Thoracic aorta (tissue), 2 donors: ENCODE measurements around the gene CAMK1D. TPM values are rescaled to one million over a fixed set of nuclear protein-coding genes. Genes with fewer than 3 reads are reported as not detected.

Experiments
- ATAC-seq: fragments of 150-250 bp; one replicate; pipeline ENCODE4 v1.8.0; 2017; ENCODE audit warnings: low read depth; ENCODE audit not compliant: insufficient number of reproducible peaks, low FRiP score
- DNase-seq: peaks from one replicate; pipeline ENCODE4 v3.0.0-alpha.2; 2020; ENCODE audit warnings: low spot score
- H3K27ac ChIP-seq, 2 donors: fragments of 200-600 bp; sonication (generic); 1 replicate in 1 of 2; 2 replicates in 1 of 2; pipeline ENCODE4 v1.5.1; 2016; ENCODE audit warnings: mild to moderate bottlenecking in 2 of 2, moderate library complexity in 2 of 2
- H3K27me3 ChIP-seq: fragments of 200-600 bp; sonication (generic); replicated peaks from 2 replicates; pipeline ENCODE4 v1.6.0; 2016; ENCODE audit warnings: mild to moderate bottlenecking; ENCODE audit not compliant: insufficient read depth
- H3K36me3 ChIP-seq: fragments of 200-600 bp; sonication (generic); one replicate; pipeline ENCODE4 v1.5.1; 2016
- H3K4me1 ChIP-seq, 2 donors: fragments of 200-600 bp; sonication (generic); 1 replicate in 1 of 2; 2 replicates in 1 of 2; pipeline versions ENCODE4 v1.5.1 to v1.6.0; 2016; ENCODE audit warnings: low read depth in 2 of 2, mild to moderate bottlenecking in 1 of 2; ENCODE audit not compliant: control insufficient read depth in 1 of 2
- H3K4me3 ChIP-seq: fragments of 200-600 bp; sonication (generic); 2 replicates; pipeline ENCODE4 v1.5.1; 2016; ENCODE audit warnings: mild to moderate bottlenecking
- H3K9me3 ChIP-seq: fragments of 200-600 bp; sonication (generic); 2 replicates; pipeline ENCODE4 v1.5.1; 2016
- total RNA-seq, 2 donors: library from RNA; depleted of rRNA; stranded (reverse); fragments of >200 nt; gene quantifications; one replicate each; pipeline versions ENCODE4 v1.1.0 to v1.2.3, GENCODE V29; 2016
- TF ChIP-seq, protein P1 (sequence below): fragments of 200-600 bp; sonication (generic); IDR thresholded peaks from one replicate; pipeline ENCODE4 v1.5.1; 2019; ENCODE audit warnings: antibody characterized with exemption

Gene CAMK1D
- total RNA-seq, 2 donors from 2014 or later = 8.7 to 11.2 TPM

GRCh38 chr10:12649012-12649584 lies 299.8 kb downstream of the CAMK1D start:
- Histone ChIP-seq H3K9me3 (no peaks in the 10 kb centered on the region), H3K4me3 (no peak overlapping the region), H3K4me1 (no peaks in the 10 kb centered on the region), H3K27ac (no peak overlapping the region), H3K27me3 (no peaks in the 10 kb centered on the region), H3K36me3 (no peaks in the 10 kb centered on the region)
- TF ChIP-seq, protein P1, sequence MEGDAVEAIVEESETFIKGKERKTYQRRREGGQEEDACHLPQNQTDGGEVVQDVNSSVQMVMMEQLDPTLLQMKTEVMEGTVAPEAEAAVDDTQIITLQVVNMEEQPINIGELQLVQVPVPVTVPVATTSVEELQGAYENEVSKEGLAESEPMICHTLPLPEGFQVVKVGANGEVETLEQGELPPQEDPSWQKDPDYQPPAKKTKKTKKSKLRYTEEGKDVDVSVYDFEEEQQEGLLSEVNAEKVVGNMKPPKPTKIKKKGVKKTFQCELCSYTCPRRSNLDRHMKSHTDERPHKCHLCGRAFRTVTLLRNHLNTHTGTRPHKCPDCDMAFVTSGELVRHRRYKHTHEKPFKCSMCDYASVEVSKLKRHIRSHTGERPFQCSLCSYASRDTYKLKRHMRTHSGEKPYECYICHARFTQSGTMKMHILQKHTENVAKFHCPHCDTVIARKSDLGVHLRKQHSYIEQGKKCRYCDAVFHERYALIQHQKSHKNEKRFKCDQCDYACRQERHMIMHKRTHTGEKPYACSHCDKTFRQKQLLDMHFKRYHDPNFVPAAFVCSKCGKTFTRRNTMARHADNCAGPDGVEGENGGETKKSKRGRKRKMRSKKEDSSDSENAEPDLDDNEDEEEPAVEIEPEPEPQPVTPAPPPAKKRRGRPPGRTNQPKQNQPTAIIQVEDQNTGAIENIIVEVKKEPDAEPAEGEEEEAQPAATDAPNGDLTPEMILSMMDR = no peak
- ATAC-seq (no peak), DNase-seq (no peak)

- no peaks in the 10 kb centered on the region for H3K9me3 ChIP-seq
- no peak overlapping the region for H3K27ac ChIP-seq
- no peaks in the 10 kb centered on the region for H3K36me3 ChIP-seq
- H3K4me1 ChIP-seq = no peaks in the 10 kb centered on the region
- no peaks in the 10 kb centered on the region for H3K27me3 ChIP-seq
- DNase-seq (no peak), ATAC-seq (no peak)
- TF ChIP-seq, protein P1 = no peak
- H3K4me3 ChIP-seq = no peak overlapping the region
Observed at GRCh38 chr10:12650122-12650521, 300.8 kb downstream of the CAMK1D start.

GRCh38 chr10:12650538-12651298 lies 301.4 kb downstream of the CAMK1D start:
- TF ChIP-seq, protein P1 = no peak
- Histone ChIP-seq H3K4me1 (no peaks in the 10 kb centered on the region), H3K27me3 (no peaks in the 10 kb centered on the region), H3K36me3 (no peaks in the 10 kb centered on the region), H3K27ac (no peak overlapping the region), H3K9me3 (no peaks in the 10 kb centered on the region), H3K4me3 (no peak overlapping the region)
- DNase-seq = no peak
- ATAC-seq = no peak

GRCh38 chr10:12655940-12656339 lies 306.6 kb downstream of the CAMK1D start:
- Histone ChIP-seq H3K36me3 (no peaks in the 10 kb centered on the region), H3K9me3 (no peaks in the 10 kb centered on the region), H3K4me1 (no peaks in the 10 kb centered on the region), H3K27ac (no peak overlapping the region), H3K4me3 (no peak overlapping the region), H3K27me3 (no peaks in the 10 kb centered on the region)
- no peak for DNase-seq
- no peak for ATAC-seq
- TF ChIP-seq, protein P1 = no peak

DNA sequence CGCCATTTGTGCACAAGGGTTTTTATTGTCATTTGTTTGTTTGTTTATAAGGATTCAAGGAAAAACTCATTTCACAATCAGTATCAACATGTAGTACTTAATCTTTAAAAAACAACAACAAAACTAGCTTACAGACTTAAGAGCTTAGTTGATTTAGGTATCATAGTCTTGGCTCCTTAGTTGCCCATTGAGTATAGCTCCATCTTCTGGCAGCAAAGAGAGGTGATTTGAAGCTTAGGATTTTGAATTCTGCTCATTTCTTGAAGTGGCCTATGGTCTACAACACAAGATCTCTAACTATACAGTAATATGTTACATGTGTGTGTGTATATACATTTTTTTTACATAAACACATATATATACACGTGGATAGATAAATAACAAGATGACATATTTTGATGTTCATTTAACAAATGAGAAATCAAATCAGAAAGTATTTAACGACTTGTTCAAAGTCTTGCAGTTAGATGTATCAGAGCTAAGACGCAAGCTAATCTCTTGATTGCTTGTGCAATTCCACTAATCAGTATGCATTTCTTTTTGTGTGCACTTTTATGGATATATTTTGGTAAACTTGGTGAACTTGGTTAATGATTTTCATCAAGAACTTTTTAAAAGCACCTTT lies 307.3 kb downstream of the CAMK1D start:
- DNase-seq (no peak), ATAC-seq (no peak)
- H3K4me3 ChIP-seq = no peak overlapping the region
- H3K27ac ChIP-seq = no peak overlapping the region
- H3K27me3 ChIP-seq = no peaks in the 10 kb centered on the region
- no peaks in the 10 kb centered on the region for H3K36me3 ChIP-seq
- no peaks in the 10 kb centered on the region for H3K9me3 ChIP-seq
- H3K4me1 ChIP-seq = no peaks in the 10 kb centered on the region
- TF ChIP-seq, protein P1 = peak; percentile 47
